Natural killer cell (primary cell): ENCODE results near the gene RDH14. TPM values are rescaled to one million over a fixed set of nuclear protein-coding genes. Genes with fewer than 3 reads are reported as not detected.

ENCODE experiments used
- ATAC-seq, 3 donors: fragments of 150-1000 bp in 2 of 3; fragments of 200-7000 bp in 1 of 3; cut with Tn5 transposase; 1 replicate in 1 of 3; 2 replicates in 2 of 3; pipeline ENCODE4 v1.10.0; 2021; ENCODE audit warnings: mild to moderate bottlenecking in 2 of 3, moderate library complexity in 2 of 3
- DNase-seq, 2 donors: peaks; one replicate each; pipeline versions ENCODE4 v3.0.0 to v3.0.0-alpha.2; 2013 to 2021; ENCODE audit warnings: mixed read lengths in 1 of 2
- H3K27ac ChIP-seq: one replicate; pipeline ENCODE4 v1.5.1; 2013; ENCODE audit warnings: mild to moderate bottlenecking, low read length
- H3K27me3 ChIP-seq: one replicate; pipeline ENCODE4 v1.6.1; 2013; ENCODE audit warnings: low read length; ENCODE audit not compliant: control insufficient read depth, insufficient read depth
- H3K36me3 ChIP-seq: one replicate; pipeline ENCODE4 v1.6.1; 2013; ENCODE audit warnings: low read length; ENCODE audit not compliant: control insufficient read depth, insufficient read depth
- H3K4me1 ChIP-seq: one replicate; pipeline ENCODE4 v1.6.1; 2013; ENCODE audit warnings: low read length; ENCODE audit not compliant: control insufficient read depth, insufficient read depth
- H3K4me3 ChIP-seq: one replicate; pipeline ENCODE4 v1.5.1; 2013; ENCODE audit warnings: low read length
- H3K9me3 ChIP-seq: one replicate; pipeline ENCODE4 v1.6.1; 2013; ENCODE audit warnings: low read length; ENCODE audit not compliant: control insufficient read depth, insufficient read depth
- H3K27ac Mint-ChIP-seq, 2 donors: one replicate each; pipeline ENCODE4 v1.8.0; 2022; ENCODE audit warnings: mild to moderate bottlenecking in 2 of 2, mixed read lengths in 2 of 2, moderate library complexity in 1 of 2
- H3K27me3 Mint-ChIP-seq, 2 donors: one replicate each; pipeline ENCODE4 v1.8.0; 2022; ENCODE audit warnings: low read depth in 2 of 2, mixed read lengths in 2 of 2
- H3K36me3 Mint-ChIP-seq: one replicate; pipeline ENCODE4 v1.8.0; 2022; ENCODE audit warnings: mixed read lengths
- H3K4me1 Mint-ChIP-seq, 2 donors: one replicate each; pipeline ENCODE4 v1.8.0; 2022; ENCODE audit warnings: mixed read lengths in 2 of 2
- H3K4me3 Mint-ChIP-seq: one replicate; pipeline ENCODE4 v1.8.0; 2022; ENCODE audit warnings: mild to moderate bottlenecking, moderate library complexity, mixed read lengths
- H3K9me3 Mint-ChIP-seq, 2 donors: one replicate each; pipeline ENCODE4 v1.8.0; 2022; ENCODE audit warnings: mixed read lengths in 2 of 2
- WGBS: methylation state at CpG from one replicate; pipeline ENCODE4 v1.1.7; 2013; ENCODE audit warnings: missing lambda C conversion rate; ENCODE audit not compliant: insufficient coverage; 5-methylcytosine and 5-hydroxymethylcytosine counted together
- intact Hi-C: fragments of 100-400 bp; cut with micrococcal nuclease; formaldehyde crosslinking; loops from one replicate; pipeline ENCODE4 v1.14.2; 2022
- total RNA-seq, 4 donors: library from RNA; stranded (reverse); fragments of 120-200 nt in 1 of 4; gene quantifications; one replicate each; pipeline versions ENCODE4 v1.2.3 to v1.2.4, GENCODE V29; 2013 to 2022
- TF ChIP-seq, protein P1 (sequence below): fragments of 200-600 bp; IDR thresholded peaks from one replicate; pipeline ENCODE4 v1.8.0; 2022; ENCODE audit warnings: antibody characterized with exemption

Gene RDH14
- total RNA-seq, 3 donors from 2014 or later (not counting 1 experiment from before 2014, with no cell fraction given), result 8.7 to 13.5 (median 12.5) TPM

DNA sequence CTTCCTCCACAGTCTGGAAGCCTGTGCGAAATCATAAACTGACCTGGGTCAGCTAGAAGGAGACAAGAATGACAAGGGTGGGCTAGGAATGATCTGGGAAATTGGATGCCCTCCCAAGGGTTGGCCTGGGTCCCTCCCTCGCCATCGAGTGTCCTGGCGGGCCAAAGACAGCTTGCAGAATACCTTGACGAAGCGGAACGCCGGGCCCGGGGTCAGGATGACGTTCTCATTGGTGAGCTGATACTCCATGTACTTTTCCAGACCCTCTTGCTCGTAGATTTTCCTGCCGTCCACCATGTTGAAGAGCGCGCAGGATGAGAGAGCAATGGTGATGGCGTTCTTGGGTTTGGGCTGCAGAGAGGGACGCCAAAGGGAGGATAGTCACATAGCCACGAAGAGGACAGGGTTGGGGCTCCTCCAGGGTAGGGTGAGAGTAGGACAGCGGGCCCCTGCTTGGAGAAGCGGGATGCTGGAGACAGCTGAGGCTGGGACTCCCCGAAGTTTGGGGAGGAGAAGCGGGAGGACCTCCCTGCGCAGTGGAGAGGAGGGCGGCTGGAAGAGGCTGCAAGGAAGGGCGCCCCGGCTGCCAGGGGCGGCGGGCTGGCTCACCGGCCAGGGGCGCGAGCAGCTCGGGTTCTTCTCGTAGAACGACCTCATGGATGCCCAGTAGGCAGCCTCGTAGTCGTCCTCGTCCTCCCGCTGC lies 23.6 kb upstream of the RDH14 start:
- peaks cover under 1% of the 10 kb centered on the region for H3K36me3 Mint-ChIP-seq
- H3K27me3 Mint-ChIP-seq, result no peaks in the 10 kb centered on the region
- no peaks in the 10 kb centered on the region for H3K4me1 ChIP-seq
- no peak overlapping the region for H3K27ac ChIP-seq
- TF ChIP-seq, protein P1, sequence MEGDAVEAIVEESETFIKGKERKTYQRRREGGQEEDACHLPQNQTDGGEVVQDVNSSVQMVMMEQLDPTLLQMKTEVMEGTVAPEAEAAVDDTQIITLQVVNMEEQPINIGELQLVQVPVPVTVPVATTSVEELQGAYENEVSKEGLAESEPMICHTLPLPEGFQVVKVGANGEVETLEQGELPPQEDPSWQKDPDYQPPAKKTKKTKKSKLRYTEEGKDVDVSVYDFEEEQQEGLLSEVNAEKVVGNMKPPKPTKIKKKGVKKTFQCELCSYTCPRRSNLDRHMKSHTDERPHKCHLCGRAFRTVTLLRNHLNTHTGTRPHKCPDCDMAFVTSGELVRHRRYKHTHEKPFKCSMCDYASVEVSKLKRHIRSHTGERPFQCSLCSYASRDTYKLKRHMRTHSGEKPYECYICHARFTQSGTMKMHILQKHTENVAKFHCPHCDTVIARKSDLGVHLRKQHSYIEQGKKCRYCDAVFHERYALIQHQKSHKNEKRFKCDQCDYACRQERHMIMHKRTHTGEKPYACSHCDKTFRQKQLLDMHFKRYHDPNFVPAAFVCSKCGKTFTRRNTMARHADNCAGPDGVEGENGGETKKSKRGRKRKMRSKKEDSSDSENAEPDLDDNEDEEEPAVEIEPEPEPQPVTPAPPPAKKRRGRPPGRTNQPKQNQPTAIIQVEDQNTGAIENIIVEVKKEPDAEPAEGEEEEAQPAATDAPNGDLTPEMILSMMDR, result no peak
- H3K36me3 ChIP-seq, result no peaks in the 10 kb centered on the region
- peaks cover 0 to 14% of the 10 kb centered on the region in 2 donors for H3K4me1 Mint-ChIP-seq
- H3K4me3 Mint-ChIP-seq, result no peak overlapping the region
- H3K9me3 ChIP-seq, result no peaks in the 10 kb centered on the region
- DNase-seq (no peak), ATAC-seq (no peak)
- no peak overlapping the region for H3K27ac Mint-ChIP-seq
- H3K9me3 Mint-ChIP-seq, result no peaks in the 10 kb centered on the region
- intact Hi-C loops, result no loop called here
- no peak overlapping the region for H3K4me3 ChIP-seq
- 93% methylated on average over 37 of the region's 37 CpGs for WGBS
- H3K27me3 ChIP-seq, result no peaks in the 10 kb centered on the region

- Mint-ChIP-seq H3K36me3 (peaks cover 20% of the 10 kb centered on the region), H3K9me3 (peaks cover 3% of the 10 kb centered on the region in 2 donors)
These were observed 20.2 kb upstream of the RDH14 start for GRCh38 chr2:18580606-18581005.

DNA sequence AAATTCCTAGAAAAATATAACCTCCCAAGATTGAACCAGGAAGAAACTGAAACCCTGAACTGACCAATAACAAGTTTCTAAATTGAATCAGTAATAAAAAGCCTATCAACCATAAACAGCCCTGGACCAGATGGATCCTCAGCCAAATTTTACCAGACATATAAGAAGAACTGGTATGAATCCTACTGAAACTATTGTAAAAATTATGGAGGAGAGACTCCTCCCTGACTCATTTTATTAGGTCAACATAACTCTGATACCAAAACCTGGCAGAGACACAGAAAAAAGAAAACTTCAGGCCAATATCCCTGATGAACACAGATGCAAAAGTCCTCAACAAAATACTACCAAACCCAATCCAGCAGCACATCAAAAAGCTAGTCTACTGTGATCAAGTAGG lies 17.6 kb upstream of the RDH14 start:
- H3K4me1 Mint-ChIP-seq, result no peaks in the 10 kb centered on the region
- no peaks in the 10 kb centered on the region for H3K9me3 ChIP-seq
- peaks cover 0 to 10% of the 10 kb centered on the region in 2 donors for H3K27me3 Mint-ChIP-seq
- DNase-seq (no peak), ATAC-seq (no peak)
- peaks cover 20% of the 10 kb centered on the region for H3K36me3 Mint-ChIP-seq
- no peak overlapping the region for H3K4me3 ChIP-seq
- no peaks in the 10 kb centered on the region for H3K4me1 ChIP-seq
- no peaks in the 10 kb centered on the region for H3K36me3 ChIP-seq
- intact Hi-C loops, result no loop called here
- TF ChIP-seq, protein P1, result no peak
- no peak overlapping the region for H3K27ac ChIP-seq
- H3K27me3 ChIP-seq, result no peaks in the 10 kb centered on the region
- H3K9me3 Mint-ChIP-seq, result peaks cover 3% of the 10 kb centered on the region in 2 donors
- H3K4me3 Mint-ChIP-seq, result no peak overlapping the region
- no peak overlapping the region for H3K27ac Mint-ChIP-seq

More at GRCh38 chr2:18580606-18581005, 20.2 kb upstream of the RDH14 start:
- Histone ChIP-seq H3K9me3 (no peaks in the 10 kb centered on the region), H3K4me3 (no peak overlapping the region), H3K4me1 (no peaks in the 10 kb centered on the region), H3K36me3 (no peaks in the 10 kb centered on the region), H3K27me3 (no peaks in the 10 kb centered on the region), H3K27ac (no peak overlapping the region)
- ATAC-seq, result no peak
- Mint-ChIP-seq H3K27me3 (peaks cover 0 to 10% of the 10 kb centered on the region in 2 donors), H3K27ac (no peak overlapping the region), H3K4me1 (peaks cover 0 to 8% of the 10 kb centered on the region in 2 donors), H3K4me3 (no peak overlapping the region)
- TF ChIP-seq, protein P1, result no peak
- no peak for DNase-seq
- WGBS, result 100% methylated on average over 1 of the region's 3 CpGs
- intact Hi-C loops, result no loop called here
